ENCODE results near the gene GLUL.

The GLUL gene

DNA sequence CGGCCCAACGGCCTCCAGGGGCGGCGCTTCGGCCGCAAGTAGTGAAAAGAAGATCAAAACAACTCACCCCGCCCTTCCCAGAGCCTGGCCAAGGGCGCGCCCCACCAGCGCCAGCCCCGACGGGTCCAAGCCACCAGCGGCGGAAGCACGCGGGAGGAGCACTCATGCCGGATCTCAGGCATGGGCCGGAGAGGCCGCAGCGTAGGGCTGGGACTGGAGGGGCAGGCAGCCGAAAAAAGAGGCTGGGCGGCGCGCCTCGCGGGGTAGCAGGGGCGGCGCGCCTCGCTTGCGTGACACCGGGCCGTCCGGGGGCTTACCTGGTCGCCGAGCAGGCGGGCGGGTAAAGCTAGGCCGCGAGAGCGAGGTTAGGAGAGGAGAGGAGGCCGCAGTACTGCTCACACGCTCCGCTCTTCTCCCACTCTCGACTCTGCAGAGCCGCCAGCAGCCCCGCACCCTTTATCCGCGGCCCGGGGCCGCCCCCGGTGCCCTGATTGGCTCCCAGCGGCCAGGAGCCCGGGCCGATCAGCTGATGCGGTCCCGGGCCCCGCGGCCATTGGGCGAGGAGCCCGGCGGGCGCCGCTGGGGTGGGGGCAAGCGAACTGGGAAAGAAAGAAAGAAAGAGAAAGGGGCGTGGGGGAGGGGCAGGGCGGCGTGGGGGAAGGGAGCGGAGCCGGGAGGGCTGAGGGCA, at the start of gene GLUL:
GLUL (minus strand) TSS at position 429 of the 688 bp plus-strand sequence. CDS start 3,053 bp downstream, outside the sequence.
- peak; percentile 48 for DNase-seq (ENCODE audit: low read depth)

DNA sequence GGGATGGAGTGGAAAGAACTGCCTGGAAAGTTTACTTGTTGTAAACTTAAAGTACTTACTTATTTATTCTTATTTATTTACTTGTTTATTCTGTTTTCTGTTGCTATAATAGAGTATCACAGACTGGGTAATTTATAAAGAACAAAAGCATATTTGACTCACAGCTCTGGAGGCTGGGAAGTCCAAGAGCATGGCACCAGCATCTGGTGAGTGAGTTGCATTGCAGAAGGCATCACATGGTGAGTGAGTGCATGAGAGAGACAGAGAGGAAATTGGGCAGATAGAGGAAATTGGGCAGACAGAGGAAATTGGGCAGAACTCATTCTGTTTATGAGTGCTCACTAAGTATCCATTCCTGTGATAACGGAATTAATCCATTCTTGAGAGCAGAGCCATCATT, 46.7 kb upstream of the GLUL start:
- no peak for DNase-seq (ENCODE audit: low read depth)

DNA sequence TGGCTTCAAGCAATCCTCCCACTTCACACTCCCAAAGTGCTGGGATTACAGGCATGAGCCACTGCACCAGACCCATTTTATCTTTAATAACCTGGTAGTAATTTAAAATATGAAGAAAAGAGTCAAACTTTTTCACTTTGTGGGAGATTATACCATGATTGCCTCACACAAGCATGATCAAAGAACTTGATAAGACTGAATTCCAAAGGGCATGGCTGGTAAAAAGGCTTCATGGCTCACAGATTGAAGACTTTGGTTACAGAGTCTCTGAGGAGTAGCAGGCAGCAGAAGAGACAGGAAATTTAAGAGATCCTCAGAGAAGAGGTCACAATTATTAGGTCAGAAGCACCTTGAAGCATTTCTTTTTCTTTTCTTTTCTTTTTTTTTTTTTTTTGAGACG, 42.0 kb upstream of the GLUL start:
- DNase-seq (ENCODE audit: low read depth): no peak

DNA sequence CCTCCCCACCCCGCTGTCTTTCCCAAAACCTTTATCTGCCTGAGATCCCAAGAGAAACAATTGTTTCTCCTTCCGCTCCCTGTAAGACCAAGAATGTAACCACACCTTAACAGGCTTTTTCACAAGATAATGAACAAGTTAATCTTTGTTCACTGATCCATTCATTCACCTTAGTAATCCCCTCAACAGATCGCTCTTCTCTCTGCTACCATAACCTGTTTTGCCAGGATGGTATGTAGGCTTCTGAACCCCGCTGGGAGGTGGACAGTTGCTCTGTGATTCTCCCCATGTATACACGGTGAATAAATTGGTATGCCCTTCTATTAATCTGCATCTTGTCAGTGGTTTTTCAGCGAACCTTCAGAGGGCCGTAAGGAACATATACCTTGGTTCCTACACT, 39.7 kb upstream of the GLUL start:
- DNase-seq (ENCODE audit: low read depth): no peak

DNA sequence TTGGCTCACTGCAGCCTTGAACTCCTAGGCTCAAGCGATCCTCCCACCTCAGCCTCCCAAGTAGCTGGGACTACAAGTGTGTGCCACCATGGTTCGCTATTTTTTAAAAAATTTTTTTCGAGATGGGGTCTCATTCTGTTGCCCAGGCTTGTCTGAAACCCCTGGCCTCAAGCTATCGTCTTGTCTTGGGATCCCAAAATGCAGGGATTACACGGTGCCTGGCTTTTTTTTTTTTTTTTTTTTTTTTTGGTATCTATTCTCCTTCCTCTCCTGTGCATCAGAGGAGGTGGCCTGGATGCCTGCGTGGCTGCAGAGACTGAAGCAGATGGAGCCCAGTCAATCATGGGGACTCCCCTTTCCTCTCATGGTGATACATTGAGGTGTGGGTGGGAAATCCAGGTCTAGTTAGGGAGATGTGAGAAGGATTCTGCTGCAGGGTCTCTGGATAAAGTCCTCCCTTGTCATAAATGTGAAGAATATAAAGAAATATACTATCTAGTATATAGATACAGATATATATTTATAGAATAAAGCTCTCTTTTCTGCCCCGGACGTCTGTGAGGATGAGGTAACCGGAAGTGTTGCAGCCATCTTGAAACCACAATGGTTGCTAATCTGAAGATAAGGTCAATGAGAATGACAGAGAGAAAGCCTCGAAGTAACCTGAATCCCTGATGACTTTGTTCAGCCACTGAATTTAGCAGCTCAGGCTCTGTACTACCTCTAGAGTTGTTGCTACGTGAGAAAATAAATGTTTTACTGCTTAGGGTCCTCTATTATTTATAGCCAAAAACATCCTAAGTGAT, 38.9 kb upstream of the GLUL start:
- peak; percentile 30 for DNase-seq (ENCODE audit: low read depth)

DNA sequence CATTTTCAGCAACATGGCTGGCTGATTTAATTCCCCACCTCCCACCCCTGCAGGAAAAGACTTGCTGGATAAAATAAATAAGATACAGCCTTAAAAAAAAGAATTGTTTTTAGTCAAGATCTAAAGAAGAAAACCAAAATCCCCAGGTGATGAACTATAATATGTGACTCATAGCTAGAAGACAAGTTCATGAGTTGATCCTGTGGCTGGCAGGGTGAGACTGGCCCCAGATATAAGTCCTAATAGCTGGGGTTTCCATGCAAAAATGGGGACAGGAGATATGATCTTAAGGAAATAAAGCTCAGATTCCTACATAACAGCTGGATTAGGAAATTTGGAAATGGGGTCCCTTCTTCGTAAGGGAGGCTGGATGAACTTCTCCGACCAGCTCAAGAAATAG, 36.5 kb upstream of the GLUL start:
- no peak for DNase-seq (ENCODE audit: low read depth)

DNA sequence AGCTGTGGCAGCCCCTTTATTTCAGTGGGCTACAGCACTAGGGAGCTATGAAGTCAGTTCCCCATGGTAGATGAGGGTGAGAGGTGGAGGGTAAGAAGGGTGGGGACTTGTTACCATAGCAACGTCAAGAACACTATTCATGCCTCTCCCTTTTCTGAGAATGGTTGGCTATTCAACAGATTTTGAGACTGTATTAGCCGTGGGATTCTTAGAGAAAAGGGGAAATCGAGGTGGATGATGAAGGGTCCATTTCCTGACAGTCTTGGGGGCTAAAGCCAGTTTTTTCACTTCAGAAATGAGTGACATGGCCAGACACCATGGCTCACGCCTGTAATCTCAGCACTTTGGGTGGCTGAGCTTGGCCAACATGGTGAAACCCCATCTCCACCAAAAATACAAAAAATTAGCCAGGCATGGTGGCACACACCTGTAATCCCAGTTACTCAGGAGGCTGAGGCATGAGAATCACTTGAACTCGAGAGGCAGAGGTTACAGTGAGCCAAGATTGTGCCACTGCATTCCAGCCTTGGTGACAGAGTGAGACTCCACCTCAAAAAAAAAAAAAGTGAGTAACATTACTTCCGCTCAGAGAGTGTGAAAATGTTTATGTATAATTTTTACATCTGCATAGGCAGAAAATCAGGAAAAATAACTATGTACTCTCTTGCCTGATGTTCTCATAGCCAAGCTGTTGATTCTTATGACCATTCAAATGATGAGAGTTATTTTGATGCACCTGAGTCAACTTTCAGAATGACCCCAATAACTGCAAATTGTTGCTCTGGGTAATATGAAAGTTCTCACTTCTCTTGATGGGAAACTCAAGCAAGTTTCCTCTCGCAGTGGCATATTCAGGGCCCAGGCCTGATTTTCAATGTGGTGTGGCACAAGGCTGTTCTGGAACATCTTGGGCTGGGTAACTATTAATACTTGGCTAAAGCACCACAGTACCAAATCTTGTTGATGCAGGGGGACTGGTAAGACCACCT, 35.1 kb upstream of the GLUL start:
- DNase-seq (ENCODE audit: low read depth): no peak

DNA sequence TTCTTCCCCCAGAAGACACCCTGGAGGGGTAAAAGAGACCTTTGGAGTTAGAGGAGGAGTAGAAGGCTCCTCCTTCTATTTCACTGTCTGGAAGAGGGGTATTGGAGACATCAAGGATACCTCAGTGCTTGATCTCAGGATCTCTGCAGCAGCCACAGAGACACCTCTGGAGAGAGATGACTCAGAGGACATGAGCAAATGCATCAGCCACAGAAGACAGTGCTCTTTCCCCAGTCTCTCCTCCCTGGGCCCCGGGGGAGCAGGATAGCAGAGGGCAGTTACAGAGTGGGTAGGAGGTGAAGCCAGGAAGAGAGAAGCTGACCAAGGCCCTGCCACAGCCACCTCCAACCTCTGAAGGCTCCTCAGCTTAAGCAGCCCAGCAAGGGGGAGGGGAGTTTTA, 24.2 kb upstream of the GLUL start:
- DNase-seq (ENCODE audit: low read depth): no peak

DNA sequence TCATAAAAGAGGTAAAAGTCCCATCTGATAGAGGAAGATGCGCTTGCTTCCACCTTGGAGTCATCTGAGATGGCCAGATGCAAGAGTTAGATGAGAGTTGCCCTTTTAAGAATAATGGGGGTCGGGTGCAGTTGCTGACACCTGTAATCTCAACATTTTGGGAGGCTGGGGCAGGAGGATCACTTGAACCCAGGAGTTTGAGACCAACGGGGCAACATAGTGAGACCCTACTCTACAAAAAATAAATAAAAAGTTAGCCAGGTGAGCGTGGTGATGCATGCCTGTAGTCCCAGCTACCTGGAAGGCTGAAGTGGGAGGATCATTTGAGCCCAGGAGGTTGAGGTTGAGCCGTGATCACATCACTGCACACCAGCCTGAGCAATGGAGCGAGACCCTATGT, 22.4 kb upstream of the GLUL start:
- no peak for DNase-seq (ENCODE audit: low read depth)

DNA sequence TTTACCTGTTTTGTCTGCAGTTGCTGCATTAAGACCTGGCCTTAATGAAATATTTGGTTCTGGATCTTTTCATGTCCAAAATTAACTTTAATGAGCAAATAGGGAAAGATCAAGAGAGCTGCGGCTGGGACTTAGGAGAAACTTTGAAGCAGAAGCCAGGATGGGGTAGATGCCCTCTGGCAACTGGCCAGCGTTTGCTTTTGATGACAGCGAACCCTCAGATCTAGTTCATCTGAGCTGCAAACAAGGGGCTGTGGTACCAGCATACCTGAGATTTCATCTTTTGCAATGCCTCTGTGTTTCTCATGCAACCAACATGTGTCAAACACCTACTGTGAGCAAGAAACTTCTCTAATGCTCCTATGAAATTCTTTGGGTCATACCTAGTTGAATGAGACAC, 21.9 kb upstream of the GLUL start:
- DNase-seq (ENCODE audit: low read depth): no peak

DNA sequence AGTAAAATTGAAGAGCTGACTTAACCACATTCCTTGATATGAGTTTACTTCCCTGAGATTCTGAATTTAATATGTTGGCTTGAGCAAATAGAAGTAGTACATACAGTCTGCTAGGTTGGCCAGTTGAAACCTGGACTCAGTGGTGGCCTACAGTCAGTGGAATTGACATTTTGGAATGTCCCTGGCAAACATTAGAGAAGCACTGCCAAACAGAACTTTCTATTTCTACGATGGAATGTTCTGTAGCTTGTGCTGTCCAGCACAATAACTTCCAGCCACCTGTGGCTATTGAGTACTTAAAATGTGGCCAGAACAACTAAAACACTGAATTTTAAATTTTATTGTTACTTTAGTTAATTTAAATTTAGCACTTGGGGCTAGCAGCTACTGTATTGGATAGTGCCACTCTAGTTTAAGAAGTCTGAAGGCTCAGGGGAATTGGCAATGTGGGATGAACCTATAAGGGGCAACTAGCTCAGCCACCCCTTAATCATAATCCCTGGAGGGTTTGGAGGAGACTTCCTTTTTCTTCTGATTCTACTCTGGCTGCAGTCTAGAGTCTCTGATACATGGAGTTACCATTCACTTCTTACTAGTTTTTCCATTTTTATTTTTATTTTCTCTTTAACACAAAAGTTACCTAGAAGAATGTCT, 19.2 kb upstream of the GLUL start:
- no peak for DNase-seq (ENCODE audit: low read depth)

DNA sequence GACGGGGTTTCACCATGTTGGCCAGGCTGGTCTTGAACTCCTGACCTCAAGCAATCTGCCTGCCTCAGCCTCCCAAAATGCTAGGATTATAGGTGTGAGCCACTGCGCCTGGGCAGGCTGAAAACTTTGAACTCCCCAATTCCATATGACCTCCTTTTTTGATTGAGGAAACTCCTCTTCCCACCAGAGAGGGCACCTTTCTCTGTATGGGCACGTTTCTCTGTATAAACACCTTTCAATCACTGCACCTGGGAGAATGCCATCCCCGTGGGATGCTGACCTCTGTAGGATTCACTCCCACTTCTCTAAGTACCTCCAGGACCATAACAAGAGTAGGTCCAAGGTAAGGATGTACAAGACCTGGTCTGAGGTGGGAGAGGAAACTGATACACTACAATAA, 18.5 kb upstream of the GLUL start:
- DNase-seq (ENCODE audit: low read depth): no peak

DNA sequence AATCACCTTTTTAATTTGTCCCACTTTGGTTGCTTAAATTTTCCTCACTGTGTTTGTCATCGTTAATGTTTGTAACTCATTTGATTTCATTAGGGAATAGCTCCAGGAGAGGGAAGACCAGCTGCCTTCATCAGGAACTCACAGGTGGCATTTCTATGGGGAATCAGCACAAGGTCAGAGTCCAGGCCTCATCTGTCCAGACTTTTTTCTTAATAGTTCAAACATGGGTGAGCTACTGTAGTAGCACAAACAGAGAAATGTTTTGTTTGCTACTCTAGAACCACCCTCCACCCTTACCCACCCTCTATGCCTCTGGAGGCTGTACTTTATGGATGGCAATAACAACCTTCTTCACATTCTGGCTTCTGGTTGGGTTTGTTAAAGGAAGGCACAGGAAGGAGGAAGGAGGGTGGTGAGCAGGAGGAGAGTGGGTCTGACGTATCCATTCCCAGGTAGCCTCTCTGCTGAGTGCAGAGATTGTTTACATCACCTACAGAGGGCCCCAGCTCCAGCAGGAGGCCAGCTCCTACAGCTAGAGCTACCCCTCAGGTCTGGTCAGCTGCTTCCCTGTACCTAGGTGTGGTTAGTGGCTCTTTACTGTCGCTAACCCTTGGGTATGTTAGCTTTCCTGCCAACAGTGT, 17.0 kb upstream of the GLUL start:
- no peak for DNase-seq (ENCODE audit: low read depth)

DNA sequence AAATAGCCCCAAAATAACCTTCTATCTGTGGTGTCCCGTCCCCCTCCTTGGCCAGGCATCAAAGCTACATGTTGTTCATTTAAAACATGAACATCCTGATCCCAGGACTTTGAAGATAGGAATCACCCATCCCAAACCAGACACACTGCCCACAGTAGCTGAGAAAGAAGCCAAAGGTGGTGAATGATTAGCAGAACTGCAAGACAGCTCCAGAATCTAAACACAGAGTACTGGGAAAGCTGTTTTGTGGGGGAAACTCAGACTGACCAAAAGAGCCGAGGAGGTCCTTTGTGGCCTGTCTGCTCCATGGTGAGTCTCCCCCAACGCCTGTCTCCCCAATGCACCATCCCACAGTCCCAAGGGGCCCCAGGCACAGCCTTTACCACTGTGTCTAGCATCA, 16.1 kb upstream of the GLUL start:
- no peak for DNase-seq (ENCODE audit: low read depth)

DNA sequence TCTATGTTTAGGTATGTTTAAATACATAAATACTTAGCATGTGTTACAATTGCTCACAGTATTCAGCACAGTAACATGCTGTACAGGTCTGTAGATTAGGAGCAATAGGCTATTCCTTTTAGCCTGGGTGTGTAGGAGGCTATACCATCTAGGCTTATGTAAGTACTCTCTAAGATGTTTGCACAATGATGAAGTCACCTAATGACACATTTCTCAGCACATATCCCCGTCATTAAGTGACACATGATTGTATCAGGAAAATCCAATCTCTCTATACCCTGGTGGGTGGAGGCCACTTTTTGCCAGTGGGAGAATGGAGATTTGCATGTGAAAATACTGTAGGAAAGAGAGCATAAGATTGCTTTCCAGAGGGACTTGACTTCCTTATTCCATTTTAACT, 14.4 kb upstream of the GLUL start:
- DNase-seq (ENCODE audit: low read depth): no peak

DNA sequence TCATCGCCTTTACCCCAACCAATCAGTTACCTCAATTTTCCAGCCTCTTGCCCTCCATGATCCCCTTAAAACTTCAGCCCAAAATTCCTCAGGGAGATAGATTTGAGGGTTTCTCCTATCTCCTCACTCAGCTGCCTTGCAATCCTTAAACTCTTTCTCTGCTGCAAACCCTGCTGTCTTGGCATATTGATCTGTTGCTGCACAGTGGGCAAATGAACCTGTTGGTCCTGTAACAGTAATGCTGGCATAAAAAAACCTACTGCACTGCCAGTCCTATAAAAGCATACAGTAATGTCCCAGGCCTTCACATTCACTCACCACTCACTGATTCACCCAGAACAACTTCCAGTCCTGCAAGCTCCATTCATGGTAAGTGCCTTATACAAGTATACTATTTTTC, 14.0 kb upstream of the GLUL start:
- no peak for DNase-seq (ENCODE audit: low read depth)

DNA sequence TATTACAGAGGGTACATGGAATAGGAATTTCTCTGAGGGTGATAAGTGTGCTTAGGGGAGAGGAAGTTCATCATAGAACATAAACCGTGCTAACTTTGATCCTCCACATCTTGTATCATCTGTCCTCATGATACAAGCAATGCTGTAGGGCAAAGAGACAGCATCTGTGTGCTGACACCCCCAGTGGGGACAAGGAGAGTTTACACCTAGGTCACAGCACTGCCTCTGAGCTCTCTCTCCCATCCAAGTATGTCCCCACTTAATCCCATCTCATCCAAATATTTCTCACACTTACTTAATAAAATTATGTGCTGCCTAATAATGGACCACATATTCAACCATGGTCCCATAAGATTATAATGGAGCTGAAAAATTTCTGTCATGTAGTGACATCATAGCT, 13.2 kb upstream of the GLUL start:
- no peak for DNase-seq (ENCODE audit: low read depth)

DNA sequence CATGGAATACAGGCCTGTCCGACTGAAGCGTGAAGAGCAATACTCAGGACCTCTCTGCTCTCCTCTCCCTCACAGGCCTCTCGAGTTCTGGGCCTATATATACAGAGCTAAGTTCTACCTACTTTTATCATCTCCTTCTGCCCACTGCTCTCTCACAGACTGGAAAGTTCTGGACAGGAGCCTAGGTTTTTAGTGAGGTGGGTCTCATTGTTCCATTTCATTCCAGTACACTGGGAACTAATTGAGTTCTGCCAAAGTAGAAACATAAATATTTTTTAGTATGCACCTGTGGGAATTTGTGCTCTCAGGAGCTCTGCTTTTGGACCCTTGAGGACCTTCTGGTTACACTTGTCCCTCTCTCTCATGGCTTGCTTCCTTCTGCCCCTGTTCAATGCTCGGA, 9.0 kb upstream of the GLUL start, which contains the start of gene TEDDM1:
TEDDM1 (minus strand) TSS at position 101 of the 400 bp plus-strand sequence. CDS start 182 bp downstream, outside the sequence.
- DNase-seq (ENCODE audit: low read depth): no peak

DNA sequence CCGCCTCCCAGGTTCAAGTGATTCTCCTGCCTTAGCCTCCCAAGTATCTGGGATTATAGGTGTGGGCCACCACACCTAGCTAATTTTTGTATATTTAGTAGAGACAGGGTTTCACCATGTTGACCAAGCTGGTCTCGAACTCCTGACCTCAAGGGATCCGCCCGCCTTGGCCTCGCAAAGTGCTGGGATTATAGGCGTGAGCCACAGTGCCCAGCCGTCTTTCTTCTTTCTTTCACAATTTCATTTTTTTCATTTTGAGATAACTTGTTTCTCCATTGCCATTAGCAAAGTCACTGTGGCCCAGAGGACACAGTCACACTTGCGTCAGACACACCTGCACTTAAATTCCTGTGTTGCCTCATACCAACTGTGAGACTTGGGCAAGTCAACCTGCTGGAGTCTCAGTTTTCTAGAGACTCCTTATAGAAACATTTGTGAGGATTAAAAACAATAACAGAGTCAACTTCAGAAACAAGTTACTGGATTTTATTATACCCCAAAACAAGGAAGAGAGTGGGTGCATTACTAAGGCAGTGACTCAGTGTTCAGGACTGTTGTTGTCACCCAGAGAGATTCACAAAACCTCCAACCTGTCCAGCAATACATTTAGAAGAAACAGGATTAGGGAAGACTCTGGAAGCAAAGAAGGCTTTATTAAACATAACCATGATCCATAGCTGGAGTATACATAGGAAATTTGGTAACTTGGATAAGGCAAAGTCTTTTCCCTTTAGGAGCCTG, 6.2 kb upstream of the GLUL start:
- no peak for DNase-seq (ENCODE audit: low read depth)

DNA sequence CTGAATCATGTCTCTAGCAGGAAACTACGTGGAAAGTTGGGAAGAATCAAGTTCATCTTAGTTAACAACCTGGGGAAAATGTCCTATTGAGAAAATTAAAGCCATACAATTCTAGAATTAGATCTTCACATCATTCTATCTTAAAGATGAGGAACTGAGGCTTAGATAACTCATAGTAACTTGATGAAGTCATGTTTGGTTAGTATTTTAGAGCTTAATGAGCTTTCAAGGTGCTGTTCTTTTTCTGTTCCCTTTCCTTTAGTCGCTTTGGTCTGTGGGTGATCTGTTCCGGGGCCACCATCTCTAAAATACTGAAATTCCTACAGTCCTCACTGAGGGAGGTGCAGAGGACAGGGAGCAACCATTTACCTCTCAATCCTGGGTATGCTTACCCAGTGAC, 4.3 kb upstream of the GLUL start:
- DNase-seq (ENCODE audit: low read depth): no peak
